ENCODE data around the gene RNF220.

RNF220 gene

DNA sequence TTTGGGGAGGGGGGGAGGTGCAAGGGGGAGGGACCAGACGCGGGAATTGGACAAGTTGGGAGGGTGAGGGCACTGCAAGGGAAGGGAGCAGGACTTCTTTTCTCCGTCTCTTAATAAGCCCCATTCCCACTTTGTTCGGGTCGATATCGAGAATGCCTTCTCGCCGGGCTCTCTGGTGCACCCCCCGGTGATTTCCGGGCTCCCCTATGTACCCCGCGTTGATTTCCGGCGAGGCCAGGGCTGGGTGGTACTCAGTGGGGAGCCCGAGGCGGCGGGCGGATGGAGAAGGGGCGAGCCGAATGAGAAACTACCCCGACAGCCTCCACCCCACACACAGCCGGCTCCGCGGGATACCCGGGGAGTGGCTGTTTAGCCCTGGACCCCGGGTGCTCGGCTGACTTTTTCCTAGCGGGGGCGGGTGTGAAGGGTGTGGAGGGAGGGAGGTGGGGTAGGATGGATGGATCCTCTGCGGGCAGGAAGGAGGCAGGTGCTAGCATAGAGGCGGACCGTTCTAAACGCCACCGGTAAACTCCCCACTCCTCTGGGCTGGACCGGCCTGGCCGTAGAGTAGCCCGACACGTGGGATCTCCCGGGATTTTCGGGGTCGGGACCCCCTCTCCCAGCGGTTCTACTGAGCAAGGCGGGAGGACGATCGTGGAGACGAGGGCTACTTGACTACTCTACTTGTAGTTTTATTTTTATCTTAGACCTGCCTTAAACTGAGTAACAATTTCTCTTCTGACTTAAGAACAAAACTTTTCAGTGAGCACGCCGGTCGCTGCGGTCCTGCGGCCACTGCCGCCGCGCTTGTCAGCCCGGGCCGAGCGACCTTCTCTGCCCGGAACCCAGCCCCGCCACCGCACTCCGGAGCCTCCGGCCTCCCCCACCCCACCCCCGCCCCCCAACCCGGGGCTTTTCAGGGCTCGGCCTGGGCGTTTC is 1.0 kb downstream of the RNF220 start (continued):
- TF ChIP-seq, protein P1, sequence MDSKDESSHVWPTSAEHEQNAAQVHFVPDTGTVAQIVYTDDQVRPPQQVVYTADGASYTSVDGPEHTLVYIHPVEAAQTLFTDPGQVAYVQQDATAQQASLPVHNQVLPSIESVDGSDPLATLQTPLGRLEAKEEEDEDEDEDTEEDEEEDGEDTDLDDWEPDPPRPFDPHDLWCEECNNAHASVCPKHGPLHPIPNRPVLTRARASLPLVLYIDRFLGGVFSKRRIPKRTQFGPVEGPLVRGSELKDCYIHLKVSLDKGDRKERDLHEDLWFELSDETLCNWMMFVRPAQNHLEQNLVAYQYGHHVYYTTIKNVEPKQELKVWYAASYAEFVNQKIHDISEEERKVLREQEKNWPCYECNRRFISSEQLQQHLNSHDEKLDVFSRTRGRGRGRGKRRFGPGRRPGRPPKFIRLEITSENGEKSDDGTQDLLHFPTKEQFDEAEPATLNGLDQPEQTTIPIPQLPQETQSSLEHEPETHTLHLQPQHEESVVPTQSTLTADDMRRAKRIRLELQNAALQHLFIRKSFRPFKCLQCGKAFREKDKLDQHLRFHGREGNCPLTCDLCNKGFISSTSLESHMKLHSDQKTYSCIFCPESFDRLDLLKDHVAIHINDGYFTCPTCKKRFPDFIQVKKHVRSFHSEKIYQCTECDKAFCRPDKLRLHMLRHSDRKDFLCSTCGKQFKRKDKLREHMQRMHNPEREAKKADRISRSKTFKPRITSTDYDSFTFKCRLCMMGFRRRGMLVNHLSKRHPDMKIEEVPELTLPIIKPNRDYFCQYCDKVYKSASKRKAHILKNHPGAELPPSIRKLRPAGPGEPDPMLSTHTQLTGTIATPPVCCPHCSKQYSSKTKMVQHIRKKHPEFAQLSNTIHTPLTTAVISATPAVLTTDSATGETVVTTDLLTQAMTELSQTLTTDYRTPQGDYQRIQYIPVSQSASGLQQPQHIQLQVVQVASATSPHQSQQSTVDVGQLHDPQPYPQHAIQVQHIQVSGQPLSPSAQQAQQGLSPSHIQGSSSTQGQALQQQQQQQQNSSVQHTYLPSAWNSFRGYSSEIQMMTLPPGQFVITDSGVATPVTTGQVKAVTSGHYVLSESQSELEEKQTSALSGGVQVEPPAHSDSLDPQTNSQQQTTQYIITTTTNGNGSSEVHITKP (tag by site-specific recombination; IDR thresholded peaks at IDR 0.05), result peak; percentile 82
- TF ChIP-seq ZNF777 (tag by site-specific recombination; IDR thresholded peaks at IDR 0.05; ENCODE audit: borderline replicate concordance), result peak; percentile 64; the same call in 1 of the 2 replicates
- TF ChIP-seq, protein P2, sequence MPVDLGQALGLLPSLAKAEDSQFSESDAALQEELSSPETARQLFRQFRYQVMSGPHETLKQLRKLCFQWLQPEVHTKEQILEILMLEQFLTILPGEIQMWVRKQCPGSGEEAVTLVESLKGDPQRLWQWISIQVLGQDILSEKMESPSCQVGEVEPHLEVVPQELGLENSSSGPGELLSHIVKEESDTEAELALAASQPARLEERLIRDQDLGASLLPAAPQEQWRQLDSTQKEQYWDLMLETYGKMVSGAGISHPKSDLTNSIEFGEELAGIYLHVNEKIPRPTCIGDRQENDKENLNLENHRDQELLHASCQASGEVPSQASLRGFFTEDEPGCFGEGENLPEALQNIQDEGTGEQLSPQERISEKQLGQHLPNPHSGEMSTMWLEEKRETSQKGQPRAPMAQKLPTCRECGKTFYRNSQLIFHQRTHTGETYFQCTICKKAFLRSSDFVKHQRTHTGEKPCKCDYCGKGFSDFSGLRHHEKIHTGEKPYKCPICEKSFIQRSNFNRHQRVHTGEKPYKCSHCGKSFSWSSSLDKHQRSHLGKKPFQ (tag by site-specific recombination; IDR thresholded peaks at IDR 0.05), result peak; percentile 28; the same call in 1 of the 2 replicates
- peak; percentile 47; the same call in 1 of the 2 replicates for TF ChIP-seq KLF16 (tag by site-specific recombination; IDR thresholded peaks at IDR 0.05)
- TF ChIP-seq, protein P3, sequence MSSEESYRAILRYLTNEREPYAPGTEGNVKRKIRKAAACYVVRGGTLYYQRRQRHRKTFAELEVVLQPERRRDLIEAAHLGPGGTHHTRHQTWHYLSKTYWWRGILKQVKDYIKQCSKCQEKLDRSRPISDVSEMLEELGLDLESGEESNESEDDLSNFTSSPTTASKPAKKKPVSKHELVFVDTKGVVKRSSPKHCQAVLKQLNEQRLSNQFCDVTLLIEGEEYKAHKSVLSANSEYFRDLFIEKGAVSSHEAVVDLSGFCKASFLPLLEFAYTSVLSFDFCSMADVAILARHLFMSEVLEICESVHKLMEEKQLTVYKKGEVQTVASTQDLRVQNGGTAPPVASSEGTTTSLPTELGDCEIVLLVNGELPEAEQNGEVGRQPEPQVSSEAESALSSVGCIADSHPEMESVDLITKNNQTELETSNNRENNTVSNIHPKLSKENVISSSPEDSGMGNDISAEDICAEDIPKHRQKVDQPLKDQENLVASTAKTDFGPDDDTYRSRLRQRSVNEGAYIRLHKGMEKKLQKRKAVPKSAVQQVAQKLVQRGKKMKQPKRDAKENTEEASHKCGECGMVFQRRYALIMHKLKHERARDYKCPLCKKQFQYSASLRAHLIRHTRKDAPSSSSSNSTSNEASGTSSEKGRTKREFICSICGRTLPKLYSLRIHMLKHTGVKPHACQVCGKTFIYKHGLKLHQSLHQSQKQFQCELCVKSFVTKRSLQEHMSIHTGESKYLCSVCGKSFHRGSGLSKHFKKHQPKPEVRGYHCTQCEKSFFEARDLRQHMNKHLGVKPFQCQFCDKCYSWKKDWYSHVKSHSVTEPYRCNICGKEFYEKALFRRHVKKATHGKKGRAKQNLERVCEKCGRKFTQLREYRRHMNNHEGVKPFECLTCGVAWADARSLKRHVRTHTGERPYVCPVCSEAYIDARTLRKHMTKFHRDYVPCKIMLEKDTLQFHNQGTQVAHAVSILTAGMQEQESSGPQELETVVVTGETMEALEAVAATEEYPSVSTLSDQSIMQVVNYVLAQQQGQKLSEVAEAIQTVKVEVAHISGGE (tag by site-specific recombination; conservative IDR thresholded peaks at IDR 0.05; ENCODE audit: low read depth), result peak; percentile 70
- TF ChIP-seq ZNF341 (tag by site-specific recombination; IDR thresholded peaks at IDR 0.05; ENCODE audit: low read depth), result peak; percentile 97
- TF ChIP-seq KLF8 (tag by site-specific recombination; IDR thresholded peaks at IDR 0.05), result peak; percentile 13; the same call in 1 of the 2 replicates
- TF ChIP-seq, protein P4, sequence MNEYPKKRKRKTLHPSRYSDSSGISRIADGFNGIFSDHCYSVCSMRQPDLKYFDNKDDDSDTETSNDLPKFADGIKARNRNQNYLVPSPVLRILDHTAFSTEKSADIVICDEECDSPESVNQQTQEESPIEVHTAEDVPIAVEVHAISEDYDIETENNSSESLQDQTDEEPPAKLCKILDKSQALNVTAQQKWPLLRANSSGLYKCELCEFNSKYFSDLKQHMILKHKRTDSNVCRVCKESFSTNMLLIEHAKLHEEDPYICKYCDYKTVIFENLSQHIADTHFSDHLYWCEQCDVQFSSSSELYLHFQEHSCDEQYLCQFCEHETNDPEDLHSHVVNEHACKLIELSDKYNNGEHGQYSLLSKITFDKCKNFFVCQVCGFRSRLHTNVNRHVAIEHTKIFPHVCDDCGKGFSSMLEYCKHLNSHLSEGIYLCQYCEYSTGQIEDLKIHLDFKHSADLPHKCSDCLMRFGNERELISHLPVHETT (tag by site-specific recombination; IDR thresholded peaks at IDR 0.05), result no peak; the same call in 1 of the 2 replicates
- TF ChIP-seq, protein P5, sequence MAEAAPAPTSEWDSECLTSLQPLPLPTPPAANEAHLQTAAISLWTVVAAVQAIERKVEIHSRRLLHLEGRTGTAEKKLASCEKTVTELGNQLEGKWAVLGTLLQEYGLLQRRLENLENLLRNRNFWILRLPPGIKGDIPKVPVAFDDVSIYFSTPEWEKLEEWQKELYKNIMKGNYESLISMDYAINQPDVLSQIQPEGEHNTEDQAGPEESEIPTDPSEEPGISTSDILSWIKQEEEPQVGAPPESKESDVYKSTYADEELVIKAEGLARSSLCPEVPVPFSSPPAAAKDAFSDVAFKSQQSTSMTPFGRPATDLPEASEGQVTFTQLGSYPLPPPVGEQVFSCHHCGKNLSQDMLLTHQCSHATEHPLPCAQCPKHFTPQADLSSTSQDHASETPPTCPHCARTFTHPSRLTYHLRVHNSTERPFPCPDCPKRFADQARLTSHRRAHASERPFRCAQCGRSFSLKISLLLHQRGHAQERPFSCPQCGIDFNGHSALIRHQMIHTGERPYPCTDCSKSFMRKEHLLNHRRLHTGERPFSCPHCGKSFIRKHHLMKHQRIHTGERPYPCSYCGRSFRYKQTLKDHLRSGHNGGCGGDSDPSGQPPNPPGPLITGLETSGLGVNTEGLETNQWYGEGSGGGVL (tag by site-specific recombination; IDR thresholded peaks at IDR 0.05), result peak; percentile 73
- no peak for TF ChIP-seq ZNF19 (tag by site-specific recombination; IDR thresholded peaks at IDR 0.05; ENCODE audit: low read depth)
- 0 out of 2 replicates have a peak, but pooled peaks have one; percentile 4 for TF ChIP-seq ZSCAN30 (tag by site-specific recombination; IDR thresholded peaks at IDR 0.05)
- peak; percentile 55 for TF ChIP-seq KLF1 (tag by site-specific recombination; IDR thresholded peaks at IDR 0.05)
- TF ChIP-seq EGR2 (tag by site-specific recombination; IDR thresholded peaks at IDR 0.05; ENCODE audit: low read depth), result peak; percentile 85
- TF ChIP-seq HOXC10 (CRISPR knock-in tag; IDR thresholded peaks at IDR 0.05), result no peak
- TF ChIP-seq IKZF3 (tag by site-specific recombination; IDR thresholded peaks at IDR 0.05), result 0 out of 2 replicates have a peak, but pooled peaks have one; percentile 5
- no peak for TF ChIP-seq ZNF302 (tag by site-specific recombination; IDR thresholded peaks at IDR 0.05; ENCODE audit: low read depth)
- peak; percentile 85 for TF ChIP-seq ZFHX2 (tag by site-specific recombination; conservative IDR thresholded peaks at IDR 0.05)
- TF ChIP-seq ZNF335 (tag by site-specific recombination; conservative IDR thresholded peaks at IDR 0.05), result no peak
